ENCODE measurements around the gene PDCD11.

Gene PDCD11

DNA sequence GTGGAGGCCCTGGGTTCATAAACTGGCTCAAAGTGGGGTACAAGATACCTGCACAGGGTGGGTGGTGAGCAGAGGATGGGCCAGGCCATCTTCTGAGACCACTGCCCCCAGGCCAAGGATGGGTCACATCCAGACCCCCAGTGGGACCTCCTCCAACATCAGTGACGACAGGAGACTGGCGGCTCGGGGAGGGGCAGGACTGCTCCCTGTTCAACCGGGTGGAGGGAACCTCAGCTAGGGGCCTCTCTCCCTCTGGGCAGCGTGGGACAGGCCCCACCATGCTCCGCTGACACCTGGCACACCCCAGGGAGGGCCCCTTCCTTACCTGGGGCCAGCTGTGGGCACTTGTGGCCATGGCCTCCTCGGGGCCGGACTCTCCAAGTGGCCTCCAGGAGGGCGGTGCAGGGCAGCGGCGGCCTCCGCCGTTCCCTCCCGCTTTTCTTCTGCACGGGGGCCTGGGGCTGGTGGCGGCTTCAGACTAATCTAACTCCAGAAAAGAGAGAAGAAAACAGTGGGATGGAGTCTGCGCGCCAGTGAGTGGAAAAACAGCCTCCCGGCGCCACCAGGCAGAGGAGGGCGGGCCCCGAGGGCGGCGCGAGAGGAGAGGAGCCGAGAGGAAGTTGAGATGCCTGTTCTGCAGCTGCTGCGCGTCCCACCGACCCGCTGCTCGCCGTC is 55.5 kb downstream of the PDCD11 start, which contains the start of gene CALHM2:
Gene CALHM2 (minus strand): TSS at position 540 of the 675 bp plus-strand sequence. CDS start 2,429 bp downstream, outside the sequence.
- DNase-seq: peak; percentile 45

DNA sequence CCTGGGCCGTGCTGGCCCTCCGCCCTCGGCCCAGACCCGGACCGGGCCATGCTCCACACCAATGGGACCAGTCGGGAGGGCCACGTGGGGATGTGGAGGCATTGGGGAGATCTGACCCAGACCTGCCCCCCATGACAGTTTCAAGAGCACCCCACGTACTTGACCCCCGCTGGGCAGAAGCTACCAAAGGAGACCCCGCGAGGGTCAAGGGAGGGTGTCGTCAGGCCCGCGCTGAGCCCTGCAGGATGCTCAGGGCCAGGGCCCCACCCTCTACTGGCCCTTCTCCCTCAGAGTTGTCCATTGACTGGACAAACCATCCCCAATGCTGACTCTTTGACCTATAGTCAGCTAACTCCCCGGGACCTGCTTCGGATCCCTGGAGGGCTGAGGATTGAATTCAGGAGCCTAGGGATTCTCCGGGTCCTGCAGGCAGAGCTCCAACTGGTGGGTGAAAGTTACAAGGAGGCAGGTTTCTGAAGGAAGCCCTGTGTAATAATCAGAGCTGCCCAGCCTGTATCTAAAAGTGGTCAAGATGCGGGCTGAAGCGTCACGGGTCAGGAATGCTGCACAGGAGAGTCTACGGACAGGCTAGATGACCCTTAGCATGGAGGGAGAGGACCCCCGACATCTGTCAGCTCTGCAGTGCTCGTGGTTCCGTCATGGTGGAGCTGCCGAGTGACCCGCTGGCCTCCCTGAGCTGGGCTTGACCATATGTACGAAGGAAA is 56.2 kb downstream of the PDCD11 start:
- DNase-seq: no peak

DNA sequence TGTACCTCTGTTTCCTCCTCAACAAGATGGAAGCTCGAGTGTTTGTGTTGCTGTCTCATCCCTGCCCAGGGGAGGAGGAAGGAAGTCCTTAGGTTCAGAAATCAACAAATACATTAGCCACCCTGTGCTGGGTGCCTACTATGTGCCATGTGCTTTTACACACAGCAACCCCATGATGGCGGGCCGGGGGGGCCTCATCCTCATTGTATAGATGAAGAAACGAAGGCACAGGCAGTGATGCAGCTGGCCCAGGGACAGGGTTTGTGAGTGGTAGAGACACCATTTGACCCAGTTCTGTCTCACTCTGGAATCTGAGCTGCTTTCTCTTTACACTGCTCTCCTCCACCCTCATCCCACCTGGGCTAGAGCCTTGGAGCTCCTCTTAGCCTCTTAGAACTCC is 57.6 kb downstream of the PDCD11 start:
- no peak for DNase-seq

DNA sequence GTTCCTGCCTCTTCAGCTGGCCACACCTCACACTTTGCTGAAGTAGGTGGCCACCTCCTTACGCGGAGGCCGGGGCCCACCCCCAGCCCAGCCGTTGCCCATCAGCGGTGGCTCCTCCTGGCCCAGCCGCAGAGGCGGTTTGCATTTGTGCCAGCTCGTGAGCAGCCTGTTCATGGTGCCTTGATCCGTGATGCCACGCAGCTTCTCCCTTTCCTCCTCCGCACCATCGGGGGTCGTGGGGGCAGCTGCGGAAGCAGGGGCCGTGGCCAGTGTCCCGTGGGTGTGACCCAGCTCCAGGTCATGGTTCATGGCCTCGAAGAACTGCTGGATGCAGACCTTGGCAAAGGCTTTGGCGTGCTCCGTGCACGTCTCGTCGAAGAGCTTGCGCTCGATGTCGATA is 58.8 kb downstream of the PDCD11 start:
- no peak for DNase-seq

DNA sequence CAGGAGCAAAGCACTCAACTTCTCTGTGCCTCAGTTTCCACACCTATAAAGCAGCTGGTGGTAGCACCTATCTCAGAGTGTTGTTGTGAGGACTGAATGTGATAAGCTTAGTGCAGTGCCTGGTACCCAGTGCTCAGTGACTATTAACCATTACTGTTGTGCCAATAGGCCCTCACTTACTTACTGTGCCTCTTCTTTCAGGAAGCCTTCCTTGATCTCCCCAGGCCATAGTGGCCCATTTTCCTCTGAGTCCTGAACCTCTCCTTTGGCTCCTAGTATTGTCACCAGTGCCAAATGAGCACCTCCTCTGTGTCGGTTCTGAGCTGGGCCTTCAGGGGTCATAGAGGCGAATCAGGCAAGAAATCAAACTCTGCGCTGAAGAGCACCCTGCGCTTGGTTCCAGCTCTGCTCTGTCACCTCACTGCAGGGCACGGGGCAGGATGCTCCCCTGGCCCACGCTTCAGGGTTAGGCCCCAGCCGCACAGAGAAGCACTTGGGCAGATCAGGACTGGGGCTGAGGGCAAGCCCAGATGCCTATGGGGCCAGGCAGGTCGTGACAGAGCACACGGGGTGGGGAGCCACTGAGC is 59.7 kb downstream of the PDCD11 start:
- no peak for DNase-seq

DNA sequence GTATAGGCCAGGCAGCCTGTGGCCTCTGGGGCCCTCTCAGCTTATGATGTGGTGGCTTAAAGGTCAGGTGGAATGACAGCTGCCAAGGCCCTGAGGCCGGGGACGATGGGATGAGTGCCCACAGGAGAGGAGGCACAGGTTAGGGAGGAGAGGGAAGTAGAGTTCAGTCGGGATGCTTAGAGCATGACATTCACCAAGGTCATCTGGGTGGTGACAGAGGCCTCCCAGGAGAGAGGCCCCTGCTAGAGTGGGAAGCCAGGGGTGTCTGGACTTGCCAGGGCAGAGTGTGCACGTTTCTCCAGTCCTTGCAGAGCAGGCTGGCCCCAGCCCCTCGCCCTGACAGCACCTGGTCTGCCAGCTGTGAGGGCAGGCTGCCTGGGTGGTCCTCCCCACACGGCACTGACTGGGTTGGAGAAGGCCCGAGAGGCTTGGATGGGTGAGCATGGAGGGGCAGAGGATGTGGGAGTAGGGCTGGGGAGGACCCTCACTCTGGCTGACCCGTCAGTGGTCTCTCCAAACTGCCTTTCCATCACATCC is 60.8 kb downstream of the PDCD11 start:
- no peak for DNase-seq

DNA sequence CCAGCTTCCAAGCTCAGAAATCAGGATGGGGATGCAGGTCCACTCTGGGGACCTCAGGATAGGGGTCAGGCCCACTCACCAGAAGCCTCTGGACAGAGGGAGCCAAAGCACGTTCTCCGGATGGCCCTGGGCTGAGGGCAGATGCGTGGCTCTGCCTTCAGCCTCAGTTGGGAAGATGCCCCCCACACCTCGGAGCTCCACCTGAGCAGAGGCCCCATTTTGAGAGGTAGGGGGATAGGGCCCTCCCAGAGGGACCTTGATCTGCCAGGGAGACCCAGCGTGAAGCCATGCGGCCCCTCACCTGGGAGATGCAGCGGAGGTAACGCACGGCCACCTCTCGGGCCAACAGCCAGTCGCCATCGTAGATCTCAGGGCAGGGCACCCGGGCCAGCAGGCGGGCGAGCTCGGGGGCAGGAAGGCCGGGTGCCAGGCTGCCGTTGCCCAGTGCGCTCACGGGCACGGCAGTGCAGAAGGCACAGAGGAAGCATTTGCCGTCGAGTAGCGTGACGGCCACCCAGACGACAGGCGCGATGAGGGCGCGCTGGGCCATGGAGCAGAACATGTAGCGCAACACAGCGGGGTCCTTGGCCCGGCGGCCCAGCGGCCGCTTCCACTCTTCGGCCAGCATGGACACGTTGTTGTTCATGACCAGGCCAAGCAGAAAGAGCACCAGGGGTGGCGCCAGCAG is 61.6 kb downstream of the PDCD11 start:
- no peak for DNase-seq

DNA sequence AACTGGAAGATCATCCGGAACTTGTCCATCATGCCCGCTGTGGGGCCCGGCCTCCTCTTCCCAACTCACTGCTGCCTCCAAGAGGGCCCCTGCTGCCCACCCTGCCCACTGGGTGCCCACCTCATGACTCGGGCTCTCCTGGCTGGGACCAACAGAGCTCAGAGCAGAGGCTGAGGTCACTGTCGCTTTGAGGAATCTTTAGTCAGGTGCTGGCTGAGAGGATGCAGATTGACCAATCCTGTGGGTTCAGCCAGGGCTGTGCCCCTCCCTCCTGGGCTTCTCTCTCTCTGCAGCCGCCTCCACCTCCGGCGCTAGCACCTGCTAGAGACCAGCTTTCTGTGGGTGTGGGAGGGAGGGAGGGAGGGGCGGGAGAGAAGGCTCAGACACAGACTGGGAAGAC is 62.3 kb downstream of the PDCD11 start, which contains the start of gene CALHM1:
Gene CALHM1 (minus strand): TSS at position 181 of the 400 bp plus-strand sequence. CDS start 149 bp downstream, at position 32.
- DNase-seq: no peak

DNA sequence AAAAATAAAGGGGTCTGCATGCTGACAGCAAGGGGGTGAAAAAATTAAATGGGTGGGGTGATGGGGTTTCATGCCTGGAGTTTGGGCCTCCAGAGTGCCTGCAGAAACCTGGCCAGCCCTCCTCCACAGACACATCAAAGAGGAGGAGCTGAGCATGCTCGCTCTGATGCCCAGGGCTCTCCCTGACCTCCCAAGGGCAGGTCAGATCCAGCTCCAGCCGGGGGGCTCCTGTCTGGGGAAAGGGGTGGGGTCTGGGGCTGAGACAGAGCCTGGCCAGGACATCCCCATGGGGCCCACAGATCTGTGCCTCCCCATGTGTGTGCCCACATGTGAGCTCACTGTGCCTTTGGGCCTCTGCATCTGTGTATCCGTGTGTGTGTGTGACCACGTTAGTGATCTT is 63.2 kb downstream of the PDCD11 start:
- no peak for DNase-seq

DNA sequence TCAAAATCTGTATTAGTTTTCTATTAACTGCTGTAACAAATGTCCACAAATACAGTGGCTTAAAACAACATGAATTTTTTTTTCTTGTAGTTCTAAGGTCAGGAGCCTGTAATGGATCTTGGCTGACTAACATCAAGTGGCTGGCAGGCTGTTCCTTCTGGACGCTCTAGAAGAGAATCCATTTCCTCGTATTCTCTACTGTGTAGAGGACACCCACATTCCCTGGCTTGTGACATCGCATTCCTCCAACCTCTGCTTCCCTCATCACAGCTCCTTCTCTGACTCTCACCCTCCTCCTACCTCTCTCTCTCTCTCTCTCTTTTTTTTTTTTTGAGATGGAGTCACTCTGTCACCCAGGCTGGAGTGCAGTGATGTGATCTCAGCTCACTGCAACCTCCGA is 67.1 kb downstream of the PDCD11 start:
- DNase-seq: no peak

DNA sequence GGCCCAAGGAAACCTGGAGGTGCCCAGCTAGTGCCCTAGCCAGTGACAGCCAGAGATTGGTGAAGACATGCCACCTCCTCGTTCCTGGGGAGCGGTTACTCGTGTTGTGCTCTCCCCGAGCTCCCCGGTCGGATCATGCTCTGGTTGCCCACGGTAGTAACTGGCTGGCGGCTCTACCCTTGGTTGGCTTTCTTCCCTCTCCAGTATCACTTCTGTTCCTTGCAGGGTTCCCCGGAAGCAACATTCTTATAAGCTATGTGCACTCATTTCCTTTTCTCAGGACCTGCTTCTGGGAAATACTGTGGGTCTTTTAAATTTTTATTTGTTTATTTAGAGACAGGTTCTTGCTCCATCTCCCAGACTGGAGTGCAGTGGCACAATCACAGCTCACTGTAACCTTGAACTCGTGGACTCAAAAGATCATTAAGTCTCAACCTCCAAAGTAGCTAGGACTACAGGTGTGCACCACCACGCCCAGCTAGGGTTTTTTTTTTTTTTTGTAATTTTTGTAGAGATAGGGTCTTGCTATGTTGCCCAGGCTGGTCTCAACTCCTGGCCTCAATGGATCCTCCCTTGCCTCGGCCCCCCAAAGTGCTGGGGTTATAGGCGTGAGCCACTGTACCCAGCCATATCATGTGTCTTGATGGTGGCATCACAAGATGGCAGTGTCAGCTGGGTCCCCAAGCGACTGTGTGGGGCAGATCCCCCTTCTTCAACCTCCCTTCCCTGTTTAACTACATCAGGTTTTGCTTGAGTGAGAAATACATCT is 69.2 kb downstream of the PDCD11 start:
- DNase-seq: no peak

DNA sequence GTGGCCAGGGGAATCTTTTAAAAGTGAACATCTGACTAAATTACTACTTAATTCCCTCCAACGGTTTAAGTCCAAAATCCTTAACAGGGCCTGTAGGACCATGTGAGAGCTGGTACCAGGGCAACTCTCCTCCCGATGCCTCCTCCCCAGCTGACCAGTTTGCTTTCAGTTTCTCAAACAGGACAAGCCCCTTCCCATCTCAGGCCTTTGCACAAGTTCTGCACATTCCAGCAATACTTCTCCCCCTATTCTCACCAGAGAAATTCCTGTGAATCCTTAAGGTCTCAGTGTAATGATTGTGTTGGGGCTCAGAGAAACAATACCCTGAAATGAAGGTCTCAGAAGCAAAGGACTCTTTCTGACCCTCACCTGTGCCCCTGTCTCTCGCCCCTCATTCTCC is 70.3 kb downstream of the PDCD11 start:
- DNase-seq: no peak

DNA sequence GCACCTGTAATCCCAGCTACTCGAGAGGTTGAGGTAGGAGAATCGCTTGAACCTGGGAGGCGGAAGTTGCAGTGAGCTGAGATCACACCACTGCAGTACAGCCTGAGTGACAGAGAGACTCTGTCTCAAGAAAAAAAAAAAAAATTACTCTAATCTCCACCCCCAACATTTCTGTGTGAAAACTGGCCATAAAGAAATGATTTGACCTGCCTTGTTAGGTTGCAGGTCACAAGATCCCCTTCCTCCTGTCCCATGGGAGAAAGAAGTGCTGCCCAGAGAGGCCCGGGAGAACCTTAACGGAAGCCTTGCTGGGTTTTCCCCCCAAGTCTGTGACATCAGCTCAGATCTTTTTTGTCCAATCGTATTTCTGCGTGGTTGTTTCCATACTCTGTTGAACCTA is 71.0 kb downstream of the PDCD11 start:
- DNase-seq: no peak

DNA sequence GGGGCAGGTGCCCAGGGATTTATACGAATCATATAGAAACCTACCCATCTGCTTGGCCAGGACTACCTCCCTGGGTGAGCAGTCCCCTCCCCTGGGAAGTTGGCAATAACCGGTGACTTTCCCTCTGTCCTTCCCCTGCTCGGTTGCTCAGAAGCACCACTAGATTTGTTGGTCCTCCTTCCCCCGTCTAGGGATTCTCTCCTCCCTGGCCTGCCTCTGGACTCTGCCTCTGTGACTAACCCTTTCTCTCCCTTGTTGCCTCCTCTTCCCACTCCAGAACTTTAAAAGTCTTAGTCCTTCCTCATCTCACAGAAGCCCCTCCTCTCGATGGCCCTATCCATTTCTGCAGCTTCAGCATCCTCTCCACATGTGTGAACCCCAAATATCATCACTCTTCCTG is 72.8 kb downstream of the PDCD11 start:
- no peak for DNase-seq

DNA sequence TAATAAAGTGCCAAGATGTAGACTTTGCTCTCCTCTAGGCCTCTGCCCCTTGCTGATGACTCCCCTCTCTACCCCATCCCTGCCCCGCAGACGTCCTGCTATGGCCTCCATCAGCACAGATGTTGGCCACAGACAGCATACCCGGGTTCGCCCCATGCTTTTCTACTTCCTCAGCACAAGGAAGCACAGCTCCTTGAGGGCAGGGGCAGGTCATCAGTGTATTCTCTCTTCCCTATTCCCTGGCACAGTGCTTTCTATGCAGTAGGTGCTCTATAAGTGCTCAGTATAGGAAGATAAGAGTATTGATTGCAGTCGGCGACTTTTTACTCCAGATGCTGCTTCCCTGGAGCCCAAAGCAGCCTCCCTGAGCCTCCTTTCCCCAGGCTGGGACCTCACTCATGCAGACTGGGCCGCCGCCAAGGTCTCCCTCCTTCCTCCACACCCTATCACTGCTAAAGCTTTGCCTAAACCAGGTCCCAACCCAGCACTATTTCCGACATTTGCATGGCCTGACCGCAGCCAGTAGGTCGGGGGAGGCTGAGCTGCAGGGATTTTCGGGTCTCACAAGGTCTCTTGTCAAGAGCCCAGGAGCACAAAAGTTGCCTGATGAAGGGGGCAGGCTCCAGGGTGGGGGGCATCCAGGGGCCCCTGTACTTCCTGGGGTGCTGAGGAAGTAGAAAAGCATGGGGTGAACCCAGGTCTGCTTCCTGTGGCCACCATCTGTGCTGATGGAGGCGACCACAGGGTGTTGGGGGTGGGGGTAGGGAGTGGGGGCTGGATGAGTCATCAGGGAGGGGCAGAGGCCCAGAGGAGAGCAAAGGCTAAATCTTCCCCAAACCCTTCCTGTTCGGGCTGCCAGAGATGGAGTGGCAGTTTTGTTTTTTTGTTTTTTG is 74.6 kb downstream of the PDCD11 start:
- peak; percentile 82 for DNase-seq

DNA sequence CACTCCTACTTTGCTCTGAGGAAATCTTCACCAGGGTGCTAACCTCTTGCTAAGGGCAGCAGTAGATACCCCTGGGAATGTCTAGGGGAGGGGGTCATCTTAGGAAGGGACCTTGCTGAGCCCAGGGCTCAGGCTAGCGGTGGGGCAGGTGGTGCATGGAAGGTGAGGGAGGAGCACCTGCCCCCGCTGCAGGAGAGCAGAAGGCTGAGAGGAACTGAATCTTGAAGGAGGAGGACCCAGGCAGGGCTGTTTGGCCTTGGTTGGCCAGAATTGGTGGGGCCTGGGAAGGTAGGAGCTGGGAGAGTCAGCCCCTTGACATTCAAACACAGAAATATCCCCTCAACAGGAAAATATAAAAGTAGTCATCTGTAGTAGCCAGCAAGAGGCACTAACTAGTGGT is 75.6 kb downstream of the PDCD11 start:
- no peak for DNase-seq

DNA sequence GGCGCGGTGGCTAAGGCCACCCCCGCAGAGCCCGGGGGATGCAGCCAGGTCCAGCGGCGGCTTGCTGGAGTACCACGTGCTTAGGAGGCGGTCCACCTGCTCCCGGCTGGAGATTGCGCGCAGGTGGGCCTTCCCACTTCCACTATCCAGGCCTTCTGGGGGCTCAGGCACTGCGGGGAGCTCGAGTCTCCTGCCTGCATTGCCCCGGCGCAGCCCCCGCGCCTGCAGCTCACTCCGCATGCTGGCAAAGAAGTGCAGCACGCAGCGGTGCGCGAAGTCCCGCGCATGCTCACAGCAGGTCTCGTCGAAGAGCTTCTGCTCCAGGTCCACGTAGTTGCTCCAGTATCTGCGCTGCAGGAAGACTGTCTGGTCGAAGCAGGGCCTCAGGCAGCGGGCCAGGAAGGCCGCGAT is 76.8 kb downstream of the PDCD11 start:
- DNase-seq: no peak

DNA sequence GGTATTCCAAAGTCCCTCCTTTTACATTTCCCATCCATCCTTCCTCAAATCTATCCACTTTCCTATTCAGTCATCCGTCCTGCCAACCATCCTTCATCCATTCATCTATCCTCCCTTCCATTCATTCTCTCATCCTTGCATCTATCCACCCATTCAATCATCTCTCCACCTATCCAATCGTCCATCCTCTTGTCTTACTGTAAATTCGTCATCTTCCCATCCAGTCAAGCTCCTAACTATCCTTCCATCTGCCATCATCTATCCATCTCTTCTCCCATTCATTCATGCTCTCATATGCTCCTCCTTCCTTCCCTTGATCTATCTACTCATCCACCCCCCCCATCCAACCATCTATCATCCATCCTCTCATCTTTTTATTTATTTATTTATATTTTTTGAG is 77.7 kb downstream of the PDCD11 start:
- DNase-seq: no peak

DNA sequence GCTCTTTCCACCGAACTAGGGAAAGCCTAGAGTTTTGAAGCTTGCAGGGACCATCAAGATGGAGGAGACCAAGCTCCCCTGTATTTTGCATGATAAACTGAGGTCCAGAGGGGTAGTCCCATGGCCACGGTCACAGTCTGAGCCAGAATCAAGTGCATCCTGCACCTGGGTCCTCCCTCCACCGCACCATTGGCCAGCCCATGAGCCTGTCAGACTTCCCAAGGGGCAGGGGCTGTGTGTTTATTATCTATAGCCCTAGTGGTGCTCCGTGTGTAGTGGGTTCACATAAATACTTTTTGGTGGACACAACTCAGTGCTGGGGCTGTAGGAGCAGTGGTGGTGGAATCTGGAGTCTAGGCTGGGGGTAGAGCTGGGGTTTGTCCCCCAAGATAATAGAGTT is 79.0 kb downstream of the PDCD11 start:
- DNase-seq: no peak

DNA sequence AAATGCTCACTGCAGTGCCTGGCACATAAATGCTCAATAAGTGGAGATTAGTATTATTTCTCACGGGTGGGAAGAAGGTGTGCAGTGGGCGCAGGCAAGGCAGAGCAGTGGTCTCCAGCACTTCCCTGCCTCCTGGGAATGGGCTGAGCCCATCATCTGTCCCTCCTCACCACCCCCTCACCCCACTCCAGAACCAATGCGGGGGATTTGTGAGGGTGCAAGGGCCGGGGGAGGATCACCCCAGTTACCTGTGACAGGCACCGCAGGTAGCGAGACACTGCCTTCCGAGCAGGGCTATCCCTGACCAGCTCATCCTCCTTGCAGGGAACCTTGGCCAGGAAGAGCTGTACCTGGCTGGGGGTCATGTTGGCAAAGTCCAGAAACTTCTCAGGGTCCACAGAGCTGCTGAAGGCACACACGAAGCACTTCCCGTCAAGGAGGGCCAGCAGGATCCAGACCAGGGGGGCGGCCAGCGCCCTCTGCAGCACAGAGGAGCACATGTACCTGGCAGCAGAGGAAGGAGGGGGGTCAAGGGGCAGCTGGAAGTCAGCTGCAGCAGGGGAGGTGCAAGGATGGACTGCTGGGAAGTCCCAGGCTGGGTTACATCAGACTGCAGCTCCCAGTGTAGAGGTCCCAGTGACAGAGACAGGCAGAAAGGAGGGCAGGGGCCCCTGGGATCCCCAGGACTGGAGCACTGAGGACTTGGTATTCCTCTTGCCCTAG is 79.8 kb downstream of the PDCD11 start:
- no peak for DNase-seq

DNA sequence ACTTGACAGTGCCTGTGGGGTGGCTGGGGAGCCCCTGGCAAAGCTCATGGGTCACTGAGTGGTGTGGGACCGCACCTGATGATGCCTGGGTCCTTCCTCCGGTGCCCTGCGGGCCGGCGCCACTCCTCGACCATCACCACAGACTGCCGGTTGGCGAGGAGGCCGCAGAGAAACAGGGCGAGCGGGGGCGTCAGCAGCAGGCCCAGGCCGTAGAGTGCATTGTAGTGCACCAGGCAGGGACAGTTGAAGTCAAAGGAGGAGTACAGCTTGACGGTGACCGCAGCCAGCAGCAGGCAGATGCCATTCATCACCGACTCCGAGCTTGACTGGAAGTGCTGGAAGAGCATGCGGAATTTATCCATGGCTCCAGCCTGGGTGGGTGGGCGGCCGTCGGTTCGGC is 82.2 kb downstream of the PDCD11 start:
- DNase-seq: no peak
